ENCODE results near the gene ONECUT3.
"Not testable (repeated sequence)": the region's sequence is repeated elsewhere in the genome, so short reads cannot be mapped to it uniquely, and the experiment has no call there.

Gene ONECUT3

DNA sequence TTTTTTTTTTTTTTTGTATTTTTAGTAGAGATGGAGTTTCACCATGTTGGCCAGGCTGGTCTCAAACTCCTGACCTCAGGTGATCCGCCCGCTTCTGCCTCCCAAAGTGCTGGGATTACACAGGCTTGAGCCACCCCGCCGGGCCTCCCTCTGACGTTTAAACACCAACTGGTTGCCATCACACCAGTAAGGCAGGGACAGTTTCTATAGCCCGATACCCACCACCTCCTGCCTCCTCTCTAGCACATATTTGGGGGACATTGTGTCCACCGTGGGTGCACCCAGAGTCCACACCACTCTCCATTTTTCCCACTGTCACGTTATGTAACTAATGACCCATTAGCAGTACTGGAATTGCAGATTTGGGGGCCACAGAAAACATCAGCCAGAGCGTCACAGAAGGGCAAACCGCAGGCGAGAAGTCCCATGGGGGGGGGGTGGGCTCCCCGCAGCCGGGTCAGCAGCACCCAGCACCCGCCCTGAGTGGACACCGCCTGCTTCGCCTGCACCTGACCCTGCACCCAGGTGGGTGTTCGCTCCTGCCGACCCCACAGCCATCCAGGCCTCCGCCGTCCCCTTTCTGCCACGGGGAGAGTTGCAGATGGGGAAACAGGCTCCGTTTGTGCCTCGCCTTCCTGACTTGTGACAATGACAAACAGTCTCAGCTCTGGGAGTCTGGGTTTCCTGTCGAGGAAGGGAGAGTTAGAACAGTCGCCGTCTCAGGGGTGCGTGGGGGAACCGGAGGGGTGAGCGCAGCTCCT, 3.6 kb downstream of the ONECUT3 start:
- DNase-seq: no peak

DNA sequence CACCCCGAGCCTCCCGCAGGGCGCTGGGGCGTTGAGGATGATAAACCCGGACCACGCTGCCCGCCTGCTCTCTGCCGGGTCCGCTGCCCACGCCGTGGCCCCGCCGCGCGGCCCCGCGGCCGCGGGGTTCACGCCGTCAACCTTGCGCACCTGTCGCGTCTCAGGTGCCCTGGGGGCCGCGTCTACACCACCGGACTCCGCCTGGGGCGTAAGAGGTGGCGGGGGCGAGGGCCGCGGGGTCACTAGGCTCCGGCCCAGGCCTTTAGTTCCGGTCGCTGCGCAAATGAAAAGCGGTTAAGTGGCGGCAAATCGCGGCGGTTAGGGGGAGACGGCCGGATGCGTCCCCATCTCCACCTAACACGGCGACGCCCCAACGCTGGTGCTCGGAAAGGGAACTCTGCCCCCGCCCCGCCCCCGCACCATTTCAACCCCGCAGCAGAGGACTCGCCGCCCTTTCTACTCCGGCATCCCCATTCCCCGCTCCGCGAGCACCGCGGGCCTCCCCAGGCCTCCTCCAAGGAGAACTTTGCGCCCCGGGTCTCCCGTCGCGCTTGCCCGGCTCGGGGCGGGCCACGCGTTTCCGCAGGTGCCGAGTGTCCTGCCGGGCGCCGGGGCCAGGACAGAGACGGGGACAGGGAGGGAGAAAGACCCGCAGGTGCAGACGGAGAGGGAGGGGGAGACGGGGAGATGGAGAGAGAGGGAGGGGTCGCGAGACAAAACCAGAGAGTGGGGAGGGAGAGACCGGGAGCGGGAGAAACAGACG, 4.3 kb downstream of the ONECUT3 start:
- no peak for DNase-seq

DNA sequence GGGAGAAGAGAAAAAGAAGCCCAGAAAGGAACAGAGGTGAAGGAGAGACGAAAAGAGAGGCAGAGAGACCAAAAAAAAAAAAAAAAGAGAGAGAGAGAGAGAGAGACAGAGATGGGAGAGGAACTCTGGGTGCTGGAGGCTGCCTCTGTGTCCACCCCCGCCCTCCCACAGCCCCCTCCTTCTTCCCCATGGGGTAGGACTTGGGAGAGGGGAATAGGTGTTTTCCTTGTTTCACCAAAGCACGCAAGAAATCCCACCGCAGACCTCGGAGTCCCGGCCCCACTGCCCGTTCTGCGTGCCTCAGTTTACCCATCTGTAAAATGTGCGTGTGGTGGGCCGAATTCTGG, 4.9 kb downstream of the ONECUT3 start:
- no peak for DNase-seq

DNA sequence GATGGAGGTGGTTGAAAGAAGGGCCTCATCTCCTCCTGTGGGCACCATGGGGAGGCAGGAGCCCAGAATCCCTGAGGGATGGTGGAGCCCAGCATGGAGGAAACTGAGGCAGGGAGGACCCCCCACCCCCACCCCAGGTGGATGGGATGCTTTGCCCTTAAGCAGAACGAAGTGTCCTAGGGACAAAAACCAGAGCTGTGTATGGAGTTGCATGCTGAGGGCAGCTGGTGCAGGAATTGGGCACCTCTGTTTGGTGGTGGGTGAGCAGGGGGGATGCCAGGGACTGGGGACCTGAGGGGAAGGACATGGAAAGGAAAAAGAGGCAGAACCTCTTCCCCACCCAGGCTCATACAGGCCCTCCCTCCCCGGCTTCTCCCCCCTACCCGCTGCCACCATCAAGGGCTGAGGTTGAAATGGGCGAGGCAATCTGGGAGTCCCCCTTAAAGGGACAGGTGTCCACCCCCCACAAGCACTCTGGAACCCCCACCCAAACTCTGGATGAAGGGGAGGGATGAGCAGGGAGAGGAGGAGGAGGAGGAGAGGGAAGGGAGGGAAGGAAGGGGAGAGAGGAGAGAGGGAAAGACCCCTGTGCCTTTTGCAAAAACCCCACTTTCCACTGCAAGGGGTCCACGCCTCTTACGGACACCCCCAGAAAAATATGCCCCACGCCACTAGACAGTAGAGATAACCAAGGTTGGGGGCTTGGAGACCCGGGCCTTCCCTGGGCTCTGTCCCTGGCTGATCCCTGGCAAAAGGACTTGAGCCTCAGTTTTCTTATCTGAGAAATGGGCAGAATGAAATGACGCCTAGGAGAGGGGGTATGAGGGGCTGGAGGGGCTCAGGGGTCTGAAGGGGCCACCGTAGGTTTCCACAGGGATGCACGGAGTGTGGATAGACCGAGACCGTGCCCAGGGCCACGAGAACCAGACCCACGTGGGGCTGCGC, 5.9 kb downstream of the ONECUT3 start:
- DNase-seq: no peak

DNA sequence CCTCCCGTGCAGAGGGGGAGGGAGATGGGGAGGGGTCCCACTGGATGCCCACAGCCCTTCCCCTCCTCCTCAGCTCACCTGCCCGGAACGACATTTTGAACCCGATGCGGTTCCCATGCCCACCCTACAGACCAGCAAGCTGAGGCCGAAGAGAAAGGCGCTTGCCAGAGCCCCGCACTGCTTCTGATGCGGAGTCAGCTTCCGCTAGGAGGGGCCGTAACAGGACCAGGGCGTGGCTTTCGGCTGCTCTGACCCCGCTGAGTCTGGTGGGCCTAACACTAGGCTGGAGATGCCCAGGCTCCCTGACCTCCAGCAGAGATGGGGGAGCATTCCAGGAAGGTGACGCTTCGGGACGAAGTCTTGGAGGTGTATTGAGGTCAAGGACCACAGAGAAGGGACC, 6.7 kb downstream of the ONECUT3 start:
- DNase-seq: no peak

DNA sequence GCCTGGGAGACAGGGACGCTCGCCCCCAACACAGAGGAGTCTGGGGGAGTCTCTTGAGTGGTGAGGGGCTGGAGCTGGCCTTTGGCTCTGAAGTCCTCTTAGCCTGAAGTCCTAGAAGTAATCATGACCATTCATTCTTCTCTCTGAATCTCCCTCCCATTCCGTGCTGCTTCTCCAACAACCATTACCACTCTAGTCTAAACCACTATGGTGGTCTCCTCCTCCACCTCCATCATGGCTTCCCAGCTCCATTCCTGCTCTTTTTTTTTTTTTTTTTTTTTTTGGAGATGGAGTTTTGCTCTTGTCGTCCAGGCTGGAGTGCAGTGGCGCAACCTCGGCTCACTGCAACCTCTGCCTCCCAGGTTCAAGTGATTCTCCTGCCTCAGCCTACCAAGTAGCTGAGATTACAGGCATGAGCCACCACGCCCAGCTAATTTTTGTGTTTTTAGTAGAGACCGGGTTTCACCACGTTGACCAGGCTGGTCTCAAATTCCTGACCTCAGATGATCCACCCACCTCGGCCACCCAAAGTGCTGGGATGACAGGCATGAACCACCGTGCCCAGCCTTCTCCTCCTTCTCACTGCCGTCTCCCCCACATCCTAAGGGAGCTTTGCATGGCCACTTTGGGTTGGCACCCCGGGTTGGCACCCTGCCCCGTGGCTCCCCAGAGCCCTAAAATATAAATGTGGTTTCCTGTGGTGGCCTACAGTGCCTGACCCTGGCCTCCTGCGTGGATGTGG, 7.7 kb downstream of the ONECUT3 start:
- not testable (repeated sequence) for DNase-seq

DNA sequence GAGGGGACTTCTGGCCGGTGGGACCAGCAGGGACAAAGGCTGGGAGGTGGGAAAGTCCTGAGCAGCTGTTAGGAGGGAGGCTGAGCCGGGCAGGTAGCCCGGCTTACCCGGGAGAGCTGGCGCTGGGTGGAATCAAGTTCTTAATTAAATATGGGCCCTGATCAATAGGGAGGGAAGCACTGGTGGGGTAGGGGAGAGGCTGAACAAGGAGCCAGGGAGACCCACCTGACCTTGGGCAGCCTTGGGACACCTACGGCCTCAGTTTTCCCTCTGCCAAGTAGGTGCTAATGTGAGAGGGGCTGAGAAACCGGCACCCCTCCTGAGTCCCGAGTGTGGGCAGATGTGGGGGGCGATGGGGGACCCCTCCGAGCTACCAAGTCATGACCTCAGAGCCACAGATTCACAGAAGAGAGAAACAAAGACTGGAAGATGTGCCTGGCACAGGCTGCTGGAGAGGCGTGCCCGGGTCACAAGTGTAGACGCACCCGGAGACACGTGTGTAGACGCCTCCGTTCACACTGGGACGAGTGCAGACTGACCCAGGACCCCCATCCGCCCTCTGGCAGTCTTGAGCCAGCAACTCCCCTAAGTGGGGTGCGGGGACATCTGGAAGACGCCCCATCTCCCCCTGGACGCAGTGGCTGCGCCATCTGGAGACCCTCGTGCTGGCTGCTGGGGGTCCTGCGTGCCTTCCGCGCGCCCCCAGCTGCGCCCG, 8.4 kb downstream of the ONECUT3 start:
- no peak for DNase-seq

DNA sequence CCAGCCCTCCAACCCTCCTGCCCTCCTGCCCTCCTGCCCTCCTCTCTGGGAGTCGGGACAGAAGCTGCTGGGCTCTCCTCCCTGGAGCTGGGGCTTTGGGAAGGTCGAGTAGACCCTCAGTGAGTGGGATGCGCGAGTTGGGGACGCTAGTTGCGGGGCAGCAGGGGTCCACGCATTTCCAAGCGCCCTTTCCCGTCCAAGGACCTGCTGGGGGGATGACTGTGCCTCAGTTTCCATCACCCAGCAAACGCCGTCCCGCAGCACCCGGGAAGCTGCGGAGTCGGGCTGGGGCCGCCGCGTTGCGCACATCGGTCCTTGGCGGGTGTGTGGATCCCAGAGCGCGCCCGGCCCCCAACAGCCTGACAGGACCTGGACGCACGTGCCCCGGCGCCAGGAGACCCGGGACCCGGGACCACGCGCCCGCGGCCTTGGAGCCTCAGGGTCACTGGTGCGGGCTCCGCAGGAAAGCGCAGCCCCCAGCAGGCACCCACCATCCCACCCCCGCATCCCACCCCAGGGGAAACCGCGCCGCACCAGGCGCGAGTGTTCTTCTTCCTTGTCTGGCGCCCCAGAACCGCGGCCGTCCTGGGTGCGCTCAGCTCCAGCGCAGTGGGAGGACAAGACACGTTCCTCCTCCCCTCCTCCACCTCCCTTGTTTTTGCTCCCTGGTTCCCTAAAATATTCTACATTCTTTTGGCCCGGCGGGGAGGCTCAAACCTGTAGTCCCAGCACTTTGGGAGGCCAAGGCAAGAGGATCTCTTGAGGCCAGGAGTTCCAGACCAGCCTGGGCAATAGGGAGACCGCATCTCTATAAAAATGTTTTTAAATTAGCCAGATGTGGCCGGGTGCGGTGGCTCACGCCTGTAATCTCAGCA, 9.2 kb downstream of the ONECUT3 start:
- DNase-seq: no peak

DNA sequence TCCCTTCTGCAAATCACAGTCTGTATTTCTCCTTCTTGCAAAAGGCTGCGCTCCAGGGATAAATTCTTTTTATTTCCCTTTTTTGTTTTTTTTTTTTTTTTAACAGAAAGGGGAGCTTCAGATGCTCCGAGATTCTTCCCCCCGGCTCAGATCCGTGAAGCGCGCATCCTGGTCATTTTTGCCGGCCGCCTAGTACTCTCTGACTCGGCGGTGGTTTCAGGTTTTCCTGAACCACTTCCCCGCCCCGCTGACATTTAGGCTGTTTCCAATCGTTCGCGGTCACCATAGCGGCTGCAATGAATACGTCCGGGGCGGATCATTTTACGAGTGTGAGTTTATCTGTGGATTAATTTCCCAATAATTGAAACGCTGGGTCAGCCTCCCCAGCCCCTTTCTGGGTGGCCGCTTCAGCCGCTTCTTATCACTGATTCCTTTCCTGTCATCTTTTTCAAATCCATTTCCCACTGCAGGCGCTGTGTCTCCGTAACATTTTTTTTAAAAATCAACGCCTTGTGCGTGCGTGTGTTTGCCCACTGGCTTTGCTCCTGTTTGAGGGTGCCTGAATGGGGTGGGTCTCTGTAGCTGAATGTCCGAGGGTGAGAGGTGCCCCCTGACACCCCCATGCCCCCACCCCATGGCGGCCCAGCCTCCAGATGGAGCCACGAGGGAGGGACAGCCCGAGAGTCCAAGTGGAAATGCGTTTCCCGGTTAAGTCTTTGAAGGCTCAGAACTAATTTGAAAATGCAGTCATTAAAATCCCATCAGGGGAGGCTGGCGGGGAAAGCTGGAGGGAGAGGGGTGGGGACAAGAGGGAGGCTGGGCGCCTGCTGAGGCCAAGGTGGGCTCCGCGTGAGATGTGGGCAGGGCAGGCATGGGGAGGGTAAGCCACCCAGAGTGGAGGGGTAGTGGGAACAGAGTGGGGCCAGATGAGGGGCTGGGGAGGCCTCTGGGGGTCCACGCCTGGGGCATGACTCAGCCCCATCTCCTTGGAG, 10.6 kb downstream of the ONECUT3 start:
- no peak for DNase-seq

DNA sequence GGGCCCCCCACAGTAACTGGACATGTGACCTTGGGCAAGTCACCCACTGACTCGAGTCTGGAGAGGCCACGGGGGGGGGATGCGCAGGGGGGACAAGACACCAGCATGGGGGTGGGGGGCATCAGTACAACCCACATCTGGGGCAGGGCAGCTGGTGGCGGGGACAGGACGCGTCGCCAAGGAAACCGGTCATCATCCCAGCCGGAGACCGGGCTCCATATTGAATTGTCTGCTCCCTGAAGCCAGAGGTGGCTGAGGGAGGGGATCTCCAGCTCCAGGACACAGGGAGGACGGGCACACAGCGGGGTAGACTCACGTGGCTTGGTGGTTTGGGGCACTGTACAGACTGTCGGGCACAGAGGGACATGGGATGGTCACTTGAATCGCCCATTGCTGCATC, 11.4 kb downstream of the ONECUT3 start:
- DNase-seq: no peak

DNA sequence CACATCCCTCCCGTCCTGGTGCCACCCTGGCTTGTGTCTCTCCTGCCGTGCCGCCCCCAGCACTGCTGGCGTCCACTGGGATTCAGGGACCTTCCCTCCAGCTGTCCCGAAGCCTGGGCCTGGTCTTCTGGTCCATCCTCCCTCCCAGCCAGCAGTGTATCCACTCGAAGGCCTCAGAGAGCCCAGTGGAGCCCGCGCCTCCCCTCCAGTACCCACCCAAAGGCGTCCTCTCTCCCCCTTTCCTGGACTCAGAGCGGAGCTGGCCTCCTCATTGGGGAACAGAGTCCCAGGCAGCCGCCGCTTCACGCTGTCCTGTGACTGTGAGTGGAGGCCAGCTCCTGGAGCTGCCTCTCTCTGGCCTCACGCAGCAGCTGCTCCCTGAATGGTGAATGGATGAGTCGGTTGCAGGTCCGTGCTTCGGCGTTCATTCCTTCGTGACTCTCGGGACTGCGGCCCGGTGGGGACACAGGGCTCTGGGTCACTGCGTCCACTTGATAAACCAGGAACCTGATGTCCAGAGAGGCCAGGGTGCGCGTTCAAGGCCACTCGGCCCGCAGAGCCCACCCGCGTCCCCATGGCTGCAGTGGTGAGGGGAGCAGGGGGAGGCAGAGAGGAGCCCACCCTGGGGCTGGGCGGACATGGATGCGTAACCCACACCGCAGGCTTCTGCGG, 12.1 kb downstream of the ONECUT3 start:
- DNase-seq: no peak

DNA sequence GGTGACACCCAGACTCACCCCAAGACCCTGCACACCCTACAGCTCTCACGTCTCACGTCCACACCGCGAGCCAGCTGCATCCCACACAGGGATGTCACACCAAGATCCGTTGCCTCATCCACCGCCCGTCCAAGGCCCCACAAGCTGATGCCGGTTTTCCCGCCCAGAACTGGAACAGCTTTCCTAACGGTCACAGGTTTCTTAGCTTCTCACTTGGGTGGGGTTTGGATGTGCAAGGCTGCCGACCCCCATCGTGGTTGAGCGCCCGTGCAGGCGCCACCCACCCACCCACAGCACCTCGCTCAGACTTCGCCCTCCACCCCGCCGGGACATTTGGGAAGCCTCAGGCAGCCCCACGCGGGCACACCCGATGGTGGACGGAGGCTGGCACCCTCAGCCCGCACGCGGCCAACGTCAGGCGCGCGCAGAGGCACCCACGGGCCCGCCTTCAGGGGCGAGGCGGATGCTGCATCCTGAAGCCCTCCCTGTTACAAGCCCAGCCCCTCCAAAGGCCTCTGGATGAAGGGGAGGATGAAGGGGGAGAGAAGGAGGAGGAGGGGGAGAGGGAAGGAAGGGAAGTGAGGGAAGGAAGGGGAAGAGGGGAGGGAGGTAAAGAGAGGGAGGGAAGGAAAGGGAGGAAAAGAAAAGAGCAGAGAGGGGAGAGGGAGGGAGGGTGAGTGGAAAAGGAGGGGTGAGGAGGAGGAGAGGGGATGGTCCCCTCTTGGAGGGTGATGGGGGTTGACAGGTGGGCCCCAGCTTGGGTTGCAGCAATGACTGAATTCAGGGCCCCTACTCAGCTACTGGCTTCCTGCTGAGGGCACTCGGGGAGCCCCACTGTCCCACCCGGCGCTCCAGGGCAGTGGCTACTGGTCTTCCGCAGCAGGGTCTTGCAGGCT, 12.8 kb downstream of the ONECUT3 start:
- DNase-seq: no peak

DNA sequence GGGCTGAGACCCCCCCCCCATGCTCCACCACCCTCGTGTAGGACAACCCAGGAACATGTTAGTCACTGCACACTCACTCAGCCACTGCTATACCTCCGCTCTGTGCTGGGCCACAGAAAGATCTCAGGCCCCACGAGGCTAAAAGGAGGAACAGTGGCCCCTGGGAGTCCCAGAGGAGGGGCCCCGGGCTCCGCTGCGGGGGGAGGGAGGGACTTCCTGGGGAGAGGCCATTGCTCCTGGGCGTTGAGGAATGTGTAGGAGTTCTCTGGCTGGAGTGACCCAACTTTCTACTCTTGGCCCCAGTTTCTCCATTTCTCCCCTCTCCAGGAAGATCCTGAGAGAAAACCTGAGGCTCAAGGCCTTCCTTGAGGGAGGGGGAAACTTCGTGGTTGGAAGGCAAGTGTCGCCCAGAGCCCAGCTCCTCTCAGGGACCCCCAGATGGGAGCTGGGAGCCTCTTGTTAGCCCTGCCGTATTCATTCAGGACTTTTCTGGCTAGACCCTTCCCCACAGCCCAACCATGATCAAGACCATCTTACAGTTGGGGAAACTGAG, 13.6 kb downstream of the ONECUT3 start:
- no peak for DNase-seq

DNA sequence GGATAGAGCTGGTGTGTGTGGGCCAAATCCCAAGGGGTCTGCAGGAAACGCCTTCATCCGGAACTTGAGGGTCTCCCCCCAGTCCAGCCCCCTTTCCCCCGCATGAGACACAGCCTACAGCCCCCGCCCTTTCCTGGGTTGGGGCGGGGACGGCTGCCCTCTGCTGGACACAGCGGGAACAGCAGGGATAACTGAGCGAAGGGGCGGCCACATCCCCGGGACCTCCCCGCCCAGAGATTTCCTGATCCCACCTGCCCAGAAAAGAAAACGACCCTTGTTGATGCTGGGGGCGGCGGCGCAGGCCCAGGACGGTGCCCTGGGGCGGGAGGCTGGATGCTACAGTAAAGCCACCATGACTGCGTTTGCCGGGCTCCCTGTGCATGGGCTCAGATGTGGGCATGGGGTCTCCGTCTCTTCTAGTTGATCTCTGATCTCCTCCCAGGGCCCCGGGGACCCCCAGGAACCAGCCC, 14.2 kb downstream of the ONECUT3 start:
- DNase-seq: peak; percentile 9

DNA sequence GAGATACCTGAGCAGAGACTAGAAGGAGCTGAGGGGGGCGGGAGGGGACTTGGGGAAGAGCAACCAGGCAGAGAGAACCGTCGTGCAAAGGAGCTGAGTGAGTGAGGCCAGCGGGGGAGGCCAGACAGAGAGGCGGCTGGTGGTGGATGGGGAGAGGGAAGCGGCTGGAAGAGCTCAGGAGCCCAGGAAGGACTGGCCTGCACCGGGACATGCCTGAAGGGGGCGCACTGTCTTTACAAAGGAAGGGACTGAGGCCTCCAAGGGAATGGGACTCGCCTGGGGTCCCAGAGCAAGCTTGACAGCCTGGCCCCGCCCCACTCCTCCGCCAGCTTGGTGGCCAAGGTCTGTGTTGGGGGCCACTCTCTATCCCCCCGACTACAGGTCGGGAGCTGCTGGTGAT, 14.9 kb downstream of the ONECUT3 start:
- no peak for DNase-seq

DNA sequence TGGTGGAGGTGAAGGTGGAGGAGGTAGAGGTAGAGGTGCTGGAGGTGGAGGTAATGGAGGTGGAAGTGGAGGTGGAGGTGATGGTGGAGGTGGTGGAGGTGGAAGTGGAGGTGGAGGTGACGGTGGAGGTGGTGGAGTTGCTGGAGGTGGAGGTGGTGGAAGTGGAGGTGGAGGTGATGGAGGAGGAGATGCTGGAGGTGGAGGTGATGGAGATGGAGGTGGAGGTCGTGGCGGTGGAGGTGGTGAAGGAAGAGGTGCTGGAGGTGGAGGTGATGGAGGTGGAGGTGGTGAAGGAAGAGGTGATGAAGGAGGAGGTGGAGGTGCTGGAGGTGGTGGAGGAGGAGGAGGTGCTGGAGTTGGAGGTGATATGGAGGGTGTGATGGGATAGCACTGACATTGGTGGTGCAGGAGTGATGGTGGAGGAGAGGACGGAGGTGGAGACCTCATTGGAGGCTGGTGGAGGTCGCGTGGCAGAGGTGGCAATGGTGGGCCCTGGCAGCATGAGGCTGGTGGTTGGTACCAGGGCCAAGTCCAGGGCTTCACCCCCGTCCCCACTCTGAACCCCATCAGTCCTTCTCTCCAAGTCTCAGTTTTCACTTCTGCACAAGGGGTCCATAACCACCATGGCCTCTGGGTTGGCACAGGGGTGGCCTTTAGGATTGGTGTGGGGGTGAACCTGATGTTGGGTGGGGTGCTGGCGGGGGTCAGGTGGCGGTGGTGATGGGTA, 15.8 kb downstream of the ONECUT3 start:
- no peak for DNase-seq

DNA sequence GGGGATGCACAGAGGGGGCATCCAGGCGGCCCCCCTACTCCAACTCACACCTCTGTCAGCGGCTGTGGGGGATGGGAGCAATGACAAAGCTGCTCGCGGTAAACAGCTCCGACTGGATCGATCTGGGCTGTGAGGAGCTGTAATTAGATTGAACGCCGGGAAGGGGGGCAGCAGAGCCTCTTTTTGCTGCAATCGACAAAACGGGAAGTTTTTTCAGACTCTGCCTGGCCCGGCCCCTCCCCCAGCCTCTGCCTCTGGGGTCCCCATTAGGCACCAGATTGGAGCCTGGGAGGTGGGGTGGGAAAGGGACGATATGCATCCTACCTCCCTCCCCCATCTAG, 16.3 kb downstream of the ONECUT3 start:
- no peak for DNase-seq
